Left ventricle myocardium superior (tissue), 1 donor: ENCODE measurements around the gene PI4KA. TPM values are rescaled to one million over a fixed set of nuclear protein-coding genes. Genes with fewer than 3 reads are reported as not detected.
"Not testable (repeated sequence)": the region's sequence is repeated elsewhere in the genome, so short reads cannot be mapped to it uniquely, and the experiment has no call there.

Source experiments
- ATAC-seq: fragments of 200-7000 bp; cut with Tn5 transposase; one replicate; pipeline ENCODE4 v1.9.1; 2020; ENCODE audit warnings: mild to moderate bottlenecking, moderate library complexity
- DNase-seq: peaks from one replicate; pipeline ENCODE4 v3.0.0-alpha.2; 2020
- intact Hi-C: fragments of 100-400 bp; cut with micrococcal nuclease; formaldehyde crosslinking; loops from one replicate; pipeline ENCODE4 v1.11.0; 2022
- total RNA-seq: library from RNA; stranded (reverse); fragmentation: NEBNext Ultra II Directional; extraction: Animal tissue kit (Norgen Biotek cat#: 25700); gene quantifications from one replicate; pipeline ENCODE4 v1.2.1, GENCODE V29; 2021
- donor health status: DM: no; HTN: yes; CAD: no; lungs with severe emphysema.

The PI4KA gene
- total RNA-seq, 1 donor from 2014 or later: 46.2 TPM

DNA sequence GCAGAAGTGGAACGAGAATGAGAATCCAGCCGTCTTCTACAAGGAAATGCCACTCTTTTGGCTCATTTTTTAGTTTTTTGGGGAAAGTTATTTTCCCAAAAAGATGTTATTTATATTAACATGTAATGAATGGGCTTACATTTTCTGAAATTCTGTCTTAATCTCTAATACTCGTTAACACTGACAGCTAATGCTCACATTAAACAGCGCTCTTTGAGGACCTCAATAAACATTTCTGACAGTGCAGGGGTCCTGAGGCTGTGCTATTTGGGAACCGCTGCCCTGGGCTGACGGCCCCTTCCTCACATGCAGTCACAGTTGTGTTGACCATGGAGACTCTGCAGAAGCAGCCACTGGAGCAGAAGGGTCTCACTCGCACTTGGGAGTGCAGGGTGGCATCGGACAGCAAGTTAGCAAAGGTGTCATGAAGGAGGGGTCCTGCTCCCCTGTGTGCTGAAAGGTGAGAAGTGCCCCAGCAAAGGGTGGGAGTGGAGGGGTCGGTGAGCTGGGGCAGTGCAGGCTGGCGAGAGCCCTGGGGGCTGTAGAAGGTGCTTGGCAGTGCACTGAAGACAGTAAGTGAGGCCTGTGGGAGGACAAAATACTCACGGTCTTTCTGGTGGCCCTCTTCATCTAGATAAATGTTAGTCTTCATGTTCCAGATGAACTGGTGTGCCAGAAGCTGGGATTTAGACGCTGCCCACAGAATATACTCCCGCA, 137.8 kb downstream of the PI4KA start:
- intact Hi-C loops: no loop called here
- DNase-seq (no peak), ATAC-seq (no peak)

DNA sequence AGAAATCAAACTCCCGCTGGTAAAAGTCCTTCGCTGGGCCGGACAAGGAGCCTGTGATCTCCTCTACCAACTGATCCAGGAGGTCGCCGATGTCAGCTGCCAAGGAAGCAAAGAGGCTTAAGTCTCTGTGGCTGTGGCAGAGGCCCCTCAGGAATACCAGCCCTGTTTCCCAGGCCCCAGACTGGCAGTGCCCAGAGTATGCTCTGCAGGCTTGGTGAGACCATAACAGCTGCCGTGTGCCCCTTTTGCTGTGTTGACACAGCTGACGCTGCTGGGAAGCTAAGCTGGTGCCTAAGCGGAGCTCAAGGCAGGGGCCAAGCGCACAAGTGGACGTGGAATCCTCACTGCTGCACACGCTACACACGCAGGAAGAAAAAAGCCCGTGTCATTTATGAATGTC, 139.9 kb downstream of the PI4KA start:
- ATAC-seq, intact Hi-C loops: not testable (repeated sequence)

DNA sequence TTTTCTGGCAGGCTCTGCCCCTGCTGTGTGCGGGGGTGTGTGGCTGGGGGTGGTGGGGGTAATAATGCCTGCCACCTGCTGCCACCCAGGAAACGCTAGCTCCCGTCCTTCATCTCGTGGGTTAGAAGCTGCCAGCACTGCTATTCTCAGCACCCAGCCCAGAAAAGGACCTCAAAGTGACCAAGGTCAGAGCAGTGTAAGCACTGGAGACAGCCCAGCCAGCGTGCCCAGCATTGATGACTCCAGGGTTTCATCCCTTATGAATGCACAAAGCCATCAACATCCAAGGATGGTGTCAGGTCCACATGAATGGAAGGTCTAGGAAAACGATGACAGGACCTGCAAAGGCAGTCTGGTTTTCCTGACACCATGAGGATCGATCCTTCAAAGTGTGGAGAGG, 140.6 kb downstream of the PI4KA start:
- intact Hi-C loops, ATAC-seq: not testable (repeated sequence)

More for the DNA sequence above, 139.9 kb downstream of the PI4KA start:
- not testable (repeated sequence) for DNase-seq

DNA sequence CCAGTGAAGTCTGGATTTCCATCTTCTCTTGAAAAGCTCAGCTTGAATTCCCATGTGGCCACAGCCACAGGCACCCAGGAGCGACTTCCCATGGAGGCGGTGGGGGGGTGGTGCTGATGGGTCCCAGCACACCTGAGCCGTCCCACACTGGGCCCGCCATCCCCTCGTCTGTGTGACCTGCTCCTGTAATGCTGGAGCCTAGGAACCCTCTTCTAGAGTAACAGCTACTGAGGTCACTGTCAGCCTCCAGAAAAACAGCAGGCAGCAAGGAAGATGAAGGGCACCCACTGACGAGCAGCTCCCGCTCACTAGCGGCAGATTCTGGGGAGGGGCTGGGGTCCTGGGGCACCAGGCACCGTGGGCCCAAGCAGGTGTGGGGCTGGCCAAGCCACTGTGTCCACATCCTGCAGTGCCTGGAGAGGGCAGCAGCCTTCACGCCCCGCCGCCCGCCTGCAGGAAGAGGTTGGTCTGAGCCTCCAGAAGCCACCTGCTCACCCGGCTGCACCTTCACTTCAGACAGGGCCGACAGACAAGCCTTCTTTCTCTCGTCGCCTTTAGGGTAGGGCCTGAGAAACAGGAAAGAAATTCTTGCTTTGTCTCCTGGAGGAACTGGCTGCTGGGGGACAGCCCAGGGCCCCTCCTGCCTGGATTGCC, 141.3 kb downstream of the PI4KA start:
- intact Hi-C loops, ATAC-seq, DNase-seq: not testable (repeated sequence)

More for the DNA sequence above, 140.6 kb downstream of the PI4KA start:
- DNase-seq: not testable (repeated sequence)

DNA sequence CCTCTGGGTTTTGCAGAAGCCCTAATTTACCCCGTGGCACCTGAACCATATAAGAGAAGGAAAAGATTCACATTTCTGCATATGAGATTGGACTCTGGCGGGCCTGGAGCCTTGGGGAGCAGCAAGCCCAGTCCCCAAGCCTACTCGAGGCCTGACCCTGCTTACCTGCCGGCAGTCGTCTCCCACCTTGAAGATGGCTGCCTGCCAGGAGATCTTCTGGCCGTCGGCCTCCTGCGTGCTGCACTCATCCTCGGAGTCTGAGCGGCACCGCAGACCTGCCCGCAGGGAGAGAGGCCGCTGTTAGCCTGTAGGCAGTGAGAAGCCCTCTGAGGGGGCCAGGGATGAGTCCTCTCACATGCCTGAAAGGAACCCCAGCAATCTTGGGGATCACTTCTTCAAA, 145.5 kb downstream of the PI4KA start:
- intact Hi-C loops, DNase-seq, ATAC-seq: not testable (repeated sequence)

DNA sequence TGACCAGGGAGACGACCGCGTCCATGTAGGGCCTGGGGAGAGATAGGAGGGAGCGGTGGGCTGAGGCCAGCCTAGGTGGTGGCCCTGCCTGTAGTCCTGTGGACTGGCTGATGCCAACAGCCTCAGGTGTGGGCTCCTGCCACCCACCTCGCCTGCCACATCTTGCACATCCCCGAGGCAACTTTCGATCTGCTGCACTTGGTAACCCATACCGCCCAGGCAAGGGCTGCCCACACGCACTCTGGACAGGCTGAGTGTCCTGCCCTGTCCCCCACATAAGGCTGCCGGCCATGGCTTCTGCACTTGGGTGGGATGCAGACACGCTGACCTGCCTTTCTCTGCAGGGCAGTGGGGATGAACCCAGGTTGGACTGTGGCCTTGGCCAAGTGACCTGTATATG, 148.6 kb downstream of the PI4KA start:
- intact Hi-C loops, ATAC-seq, DNase-seq: not testable (repeated sequence)

DNA sequence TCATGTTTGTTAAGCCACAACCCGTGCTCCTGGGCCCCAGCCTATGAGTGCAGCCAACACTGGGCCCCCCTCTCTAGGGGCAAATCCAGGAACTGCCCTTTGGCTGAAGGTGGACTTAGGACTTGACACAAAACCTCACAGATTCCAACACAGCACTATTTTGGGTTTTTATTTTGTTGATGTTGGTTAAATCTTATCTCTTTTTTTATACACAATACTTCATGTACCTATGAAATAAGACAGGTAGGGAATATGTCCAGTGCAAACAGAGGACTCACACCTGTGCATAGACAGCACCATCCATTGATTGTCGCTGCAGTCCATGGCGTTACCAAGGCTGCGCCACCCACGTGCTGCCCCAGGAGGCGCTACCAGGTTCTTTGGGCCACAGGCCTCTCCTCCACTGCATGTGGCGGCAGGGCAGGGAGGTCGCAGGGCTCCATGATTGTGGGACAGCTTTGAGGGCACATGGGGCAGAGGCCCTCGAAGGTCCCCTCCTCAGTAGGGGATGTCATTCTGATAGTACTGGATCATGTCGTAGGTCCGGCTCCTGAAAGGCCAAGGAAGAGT, 151.0 kb downstream of the PI4KA start:
- intact Hi-C loops, DNase-seq, ATAC-seq: not testable (repeated sequence)

DNA sequence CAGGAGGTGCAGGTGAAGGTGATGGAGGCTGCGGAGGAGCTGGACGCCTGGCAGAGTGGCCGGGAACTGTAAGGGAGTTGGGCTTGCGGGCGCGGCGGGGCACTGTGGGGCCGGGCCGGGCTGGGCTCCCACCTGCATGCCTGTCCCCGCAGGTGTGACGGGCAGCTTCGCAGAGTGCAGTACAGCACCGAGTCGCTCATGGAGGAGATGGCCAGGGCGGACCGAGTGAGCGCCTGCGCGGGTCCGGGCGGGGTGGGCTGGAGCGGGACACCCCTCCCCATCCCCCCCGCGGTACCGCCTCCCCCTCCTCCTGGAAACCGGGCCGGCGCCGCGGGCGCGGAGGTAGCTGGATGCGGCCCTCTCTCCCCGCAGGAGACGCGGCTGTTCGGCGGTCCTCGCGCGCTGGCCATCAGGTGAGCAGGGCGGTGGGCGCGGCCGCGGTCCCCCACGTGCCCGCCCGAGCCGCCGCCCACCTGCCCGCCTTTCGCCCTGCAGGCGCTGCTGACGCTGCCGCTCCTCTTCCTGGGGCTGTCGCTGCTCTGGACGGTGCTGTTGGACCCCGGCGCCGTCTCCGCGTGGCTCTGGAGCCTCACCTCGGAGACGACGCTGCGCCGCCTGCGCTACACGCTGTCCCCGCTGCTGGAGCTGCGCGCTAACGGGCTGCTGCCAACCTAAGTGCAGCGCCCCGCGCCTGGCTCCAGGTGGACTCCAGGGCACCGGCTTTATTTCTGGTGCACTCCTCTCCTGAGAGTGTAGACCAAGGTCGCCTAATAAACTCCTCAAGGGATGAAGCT, 154.6 kb downstream of the PI4KA start:
- ATAC-seq, DNase-seq, intact Hi-C loops: not testable (repeated sequence)

DNA sequence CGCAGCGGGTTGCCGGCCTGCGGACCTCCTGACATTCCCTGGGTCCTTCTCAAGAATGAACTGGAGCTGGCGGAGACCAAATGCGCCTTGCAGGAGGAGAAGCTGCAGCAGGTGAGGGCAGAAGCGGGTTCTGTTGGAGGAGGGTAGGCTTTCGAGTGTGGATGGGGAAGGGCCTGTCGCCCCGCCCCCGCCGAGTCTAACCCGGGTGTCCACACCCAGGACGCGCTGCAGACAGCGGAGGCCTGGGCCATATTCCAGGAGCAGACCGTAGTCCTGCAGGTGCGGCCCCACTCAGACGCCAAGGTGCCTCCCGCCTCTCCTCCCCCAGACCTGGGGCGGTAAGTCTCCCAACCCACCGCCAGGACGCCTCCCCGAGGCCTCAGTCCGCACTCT, 155.2 kb downstream of the PI4KA start:
- ATAC-seq (peak; percentile 46), DNase-seq (peak; percentile 80)
- intact Hi-C loops: not testable (repeated sequence)

DNA sequence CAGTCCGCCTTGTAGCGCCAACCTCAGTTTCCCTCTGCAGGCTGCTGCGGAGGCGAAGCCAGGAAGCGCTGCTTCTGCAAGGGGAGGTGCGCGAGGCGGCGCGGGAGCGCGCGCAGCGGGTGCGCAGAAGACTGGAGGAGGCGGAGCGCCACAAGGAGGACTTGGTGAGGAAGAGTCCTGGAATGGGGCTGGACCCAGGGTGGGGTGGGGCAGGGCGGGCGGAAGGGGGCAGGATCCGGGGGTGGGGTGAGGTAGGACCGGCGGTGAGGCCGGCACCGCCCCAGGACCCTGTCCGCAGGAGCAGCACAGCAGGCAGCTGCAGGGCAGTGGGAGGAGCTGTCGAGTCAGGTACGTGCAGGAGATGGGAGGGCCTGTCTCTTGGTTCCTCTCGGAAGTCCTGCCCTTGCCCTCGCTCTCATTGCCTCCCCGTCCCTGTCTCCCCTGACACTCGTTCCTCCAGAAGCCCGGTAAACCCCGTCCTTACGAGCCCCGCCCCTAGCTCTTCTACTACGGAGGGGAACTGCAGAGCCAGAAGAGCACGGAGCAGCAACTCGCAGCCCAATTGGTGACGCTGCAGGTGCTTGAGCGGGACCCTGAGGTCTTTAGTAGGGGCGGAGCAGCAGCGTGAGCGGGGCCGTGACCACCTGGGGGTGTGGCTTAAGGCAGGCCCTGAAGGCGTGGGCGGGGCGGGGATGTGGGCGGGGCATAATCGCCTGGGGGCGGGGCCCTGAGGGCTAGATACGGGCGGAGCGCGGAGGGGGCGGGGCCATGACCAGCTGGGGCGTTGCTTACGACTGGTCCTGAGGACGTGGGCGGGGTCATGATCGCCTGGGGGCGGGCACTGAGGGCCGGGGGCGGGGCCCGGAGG, 155.8 kb downstream of the PI4KA start:
- DNase-seq: peak; percentile 98
- peak; percentile 94 for ATAC-seq
- intact Hi-C loops: not testable (repeated sequence)

DNA sequence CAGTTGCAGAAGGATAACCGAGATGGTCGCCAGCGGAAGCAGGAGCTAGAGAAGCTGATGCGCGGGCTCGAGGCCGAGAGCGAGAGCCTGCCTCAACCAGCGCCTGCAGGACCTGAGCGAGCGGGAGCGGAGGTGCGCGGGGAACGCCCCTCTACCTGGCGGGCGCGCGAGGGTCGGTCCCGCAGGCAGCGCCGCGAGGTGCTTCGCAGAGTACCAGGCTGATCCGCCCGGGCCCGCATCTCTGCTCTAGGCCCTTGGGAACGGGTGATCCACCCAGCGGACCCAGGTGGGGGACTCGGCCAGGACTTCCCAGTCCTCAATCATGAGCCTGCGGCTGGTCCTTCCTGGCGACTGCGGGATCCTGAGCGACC, 156.5 kb downstream of the PI4KA start:
- peak; percentile 11 for ATAC-seq
- intact Hi-C loops, DNase-seq: not testable (repeated sequence)

DNA sequence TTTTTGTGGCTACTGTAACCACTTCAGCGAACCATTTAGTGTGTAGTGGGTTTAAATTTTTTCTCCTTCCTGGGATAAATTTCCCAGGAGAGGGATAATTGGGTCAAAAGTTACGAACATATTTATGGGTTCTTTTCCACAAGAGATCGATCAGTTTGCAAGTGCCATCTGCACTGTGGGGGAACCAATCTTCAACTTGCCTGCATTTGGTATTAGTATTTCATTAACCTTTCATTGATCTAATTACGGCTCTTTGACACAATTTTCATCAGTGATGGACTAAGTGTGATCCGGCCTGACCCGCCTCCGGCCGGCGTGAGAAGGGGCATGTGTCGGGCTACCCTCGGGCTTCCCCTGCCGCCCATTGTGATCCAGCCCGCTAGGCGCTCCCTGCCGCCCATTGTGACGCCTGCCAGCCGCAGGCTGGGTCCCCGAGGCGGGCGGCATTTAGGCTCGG, 156.9 kb downstream of the PI4KA start:
- intact Hi-C loops, DNase-seq: not testable (repeated sequence)
- peak; percentile 7 for ATAC-seq

DNA sequence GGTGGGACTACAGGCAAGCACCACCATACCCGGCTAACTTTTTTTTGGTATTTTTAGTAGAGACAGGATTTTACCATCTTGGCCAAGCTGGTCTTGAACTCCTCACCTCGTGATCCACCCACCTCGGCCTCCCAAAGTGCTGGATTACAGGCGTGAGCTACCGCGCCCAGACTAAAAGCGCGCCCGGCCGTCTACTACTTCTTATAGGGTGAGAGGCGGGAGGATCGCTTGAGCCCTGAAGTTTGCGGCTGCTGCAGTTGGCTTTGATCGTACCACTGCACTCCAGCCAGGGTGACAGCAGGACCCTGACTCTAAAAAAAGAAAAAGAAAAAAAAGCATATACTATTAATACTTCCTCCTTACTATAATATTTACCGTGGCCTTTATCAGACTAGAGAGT, 158.3 kb downstream of the PI4KA start:
- DNase-seq, intact Hi-C loops, ATAC-seq: not testable (repeated sequence)

DNA sequence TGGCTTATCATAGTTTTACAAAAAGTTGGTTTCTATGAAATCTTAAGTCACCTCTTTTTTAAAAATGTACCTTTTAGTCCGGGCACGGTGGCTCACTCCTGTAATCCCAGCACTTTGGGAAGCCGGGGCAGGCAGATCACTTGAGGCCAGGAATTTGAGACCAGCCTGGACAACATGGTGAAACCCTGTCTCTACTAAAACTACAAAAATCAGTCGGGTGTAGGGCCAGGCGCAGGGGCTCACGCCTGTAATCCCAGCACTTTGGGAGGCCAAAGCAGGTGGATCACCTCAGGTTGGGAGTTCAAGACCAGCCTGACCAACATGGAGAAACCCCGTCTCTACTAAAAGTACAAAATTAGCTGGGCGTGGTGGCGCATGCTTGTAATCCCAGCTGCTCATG, 158.8 kb downstream of the PI4KA start:
- DNase-seq, intact Hi-C loops, ATAC-seq: not testable (repeated sequence)

DNA sequence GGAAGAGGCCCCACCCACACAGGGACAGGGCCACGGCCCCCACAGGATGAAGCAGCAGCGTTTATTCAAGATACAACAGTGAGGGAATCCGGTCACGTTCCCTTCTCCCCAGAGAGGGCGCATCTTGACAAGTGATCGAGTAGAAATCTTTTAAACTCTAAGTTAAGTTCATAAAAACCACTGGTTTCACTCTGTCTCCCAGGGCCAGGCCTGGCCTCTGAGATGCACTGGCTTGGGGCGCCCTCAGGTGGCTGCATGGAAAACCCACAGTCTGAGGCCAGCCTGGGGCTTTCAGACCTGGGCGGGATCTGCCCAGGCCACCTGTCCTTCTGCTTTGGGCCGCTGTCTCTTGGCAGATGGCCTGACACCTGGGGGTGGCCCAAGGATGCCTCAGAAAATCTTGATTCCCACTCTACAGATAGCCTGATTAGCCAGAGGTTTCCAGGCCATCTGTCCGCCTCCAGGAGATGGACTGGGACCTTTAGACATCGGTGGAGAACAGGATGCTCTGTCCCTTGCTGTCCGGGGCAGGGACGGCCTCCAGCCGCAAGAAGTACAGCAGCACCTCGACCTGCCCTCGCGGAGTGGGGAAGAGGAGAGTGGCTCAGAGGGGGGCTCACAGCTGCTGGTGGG, 161.0 kb downstream of the PI4KA start:
- ATAC-seq, intact Hi-C loops: not testable (repeated sequence)
- peak; percentile 86 for DNase-seq

DNA sequence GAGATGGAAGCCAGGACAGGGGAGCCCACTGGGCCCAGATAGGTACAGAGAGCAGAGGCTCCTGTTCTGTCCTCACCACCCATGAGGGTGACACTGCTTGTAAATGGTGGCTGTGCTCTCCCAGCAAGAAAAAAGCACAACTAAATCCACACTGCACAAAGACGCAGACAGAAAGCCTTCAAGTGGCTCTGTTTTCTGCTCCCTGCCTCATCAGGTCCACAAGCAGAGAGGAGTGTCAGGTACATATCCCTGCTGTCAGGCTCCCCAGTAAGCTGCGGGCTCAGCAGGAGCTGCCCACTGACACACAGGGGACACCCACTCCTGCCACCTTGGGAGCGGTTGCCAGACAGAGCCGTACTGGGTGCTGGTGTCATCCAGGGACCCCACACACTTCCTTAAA, 162.6 kb downstream of the PI4KA start:
- DNase-seq, ATAC-seq, intact Hi-C loops: not testable (repeated sequence)

DNA sequence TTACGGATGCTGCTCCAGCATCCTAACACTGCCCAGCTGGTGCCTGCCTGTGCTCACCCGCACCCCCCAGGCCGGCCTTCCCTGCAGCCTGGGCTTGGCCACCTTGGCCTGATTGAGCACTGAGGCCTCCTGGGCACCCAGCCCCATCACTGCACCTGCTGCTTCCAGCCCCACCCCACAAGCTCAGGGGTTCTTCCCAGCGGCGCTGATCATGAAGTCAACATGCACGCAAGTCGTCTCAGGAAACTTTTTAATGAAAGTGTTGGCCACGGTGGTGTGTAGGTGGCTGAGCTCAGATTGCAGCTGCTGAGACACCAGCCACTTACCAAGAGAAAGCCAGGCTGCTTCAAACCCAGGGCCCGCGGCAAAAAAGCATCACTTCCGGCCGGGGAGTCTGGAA, 163.4 kb downstream of the PI4KA start:
- intact Hi-C loops, ATAC-seq, DNase-seq: not testable (repeated sequence)

DNA sequence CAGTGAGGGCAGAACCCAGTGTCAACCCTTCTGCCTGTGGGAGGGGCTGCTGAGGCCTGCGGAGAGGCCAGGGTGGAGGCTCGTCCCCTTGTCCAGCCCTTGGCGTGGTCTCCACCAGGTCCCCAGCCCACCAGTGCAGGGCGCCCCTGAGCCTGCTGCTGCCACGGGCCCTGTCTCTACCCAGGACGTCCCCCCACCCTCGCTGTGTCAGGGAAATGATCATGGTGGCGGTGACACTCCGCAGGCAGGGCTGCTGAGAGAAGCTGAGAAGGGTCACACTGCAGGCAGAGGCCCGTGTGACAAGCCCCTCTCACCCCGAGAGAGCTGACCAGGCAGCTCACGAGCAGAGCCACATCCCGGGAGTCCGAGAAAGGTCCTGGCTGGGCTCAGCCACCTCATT, 164.4 kb downstream of the PI4KA start:
- ATAC-seq, intact Hi-C loops, DNase-seq: not testable (repeated sequence)
